Spleen (tissue), 11 donors: ENCODE data around the gene DOCK4. TPM values are rescaled to one million over a fixed set of nuclear protein-coding genes. Genes with fewer than 3 reads are reported as not detected.

Experiments used
- DNase-seq: peaks from one replicate; pipeline ENCODE4 v3.0.0-alpha.2; 2020
- H3K27ac ChIP-seq, 8 donors: fragments of 200-600 bp; sonication (generic) in 7 of 8; 1 replicate in 4 of 8; 2 replicates in 4 of 8; pipeline versions ENCODE4 v1.5.0 to v1.8.0; 2016 to 2021; ENCODE audit warnings: inconsistent platforms in 4 of 8, mild to moderate bottlenecking in 4 of 8, moderate library complexity in 1 of 8
- H3K27me3 ChIP-seq, 7 donors: fragments of 200-600 bp; sonication (generic) in 6 of 7; replicated peaks in 1 of 7; 1 replicate in 4 of 7; 2 replicates in 3 of 7; pipeline versions ENCODE4 v1.5.0 to v1.8.0; 2016 to 2021; ENCODE audit warnings: inconsistent platforms in 3 of 7, mild to moderate bottlenecking in 1 of 7
- H3K36me3 ChIP-seq, 6 donors: fragments of 200-600 bp; sonication (generic) in 5 of 6; 1 replicate in 4 of 6; 2 replicates in 2 of 6; pipeline versions ENCODE4 v1.5.0 to v1.8.0; 2016 to 2021; ENCODE audit warnings: inconsistent platforms in 2 of 6
- H3K4me1 ChIP-seq, 6 donors: fragments of 200-600 bp; sonication (generic) in 5 of 6; 1 replicate in 3 of 6; 2 replicates in 3 of 6; pipeline versions ENCODE4 v1.5.0 to v1.8.0; 2016 to 2021; ENCODE audit warnings: inconsistent platforms in 3 of 6
- H3K4me3 ChIP-seq, 8 donors: fragments of 200-600 bp; sonication (generic) in 7 of 8; 1 replicate in 4 of 8; 2 replicates in 4 of 8; pipeline versions ENCODE4 v1.5.0 to v1.8.0; 2016 to 2021; ENCODE audit warnings: inconsistent platforms in 4 of 8, mild to moderate bottlenecking in 4 of 8, moderate library complexity in 2 of 8
- H3K9me3 ChIP-seq, 8 donors: fragments of 200-600 bp; sonication (generic) in 7 of 8; 1 replicate in 4 of 8; 2 replicates in 4 of 8; pipeline versions ENCODE4 v1.5.0 to v1.8.0; 2016 to 2021; ENCODE audit warnings: inconsistent platforms in 4 of 8
- CTCF ChIP-seq, 11 experiments: fragments of 200-600 bp in 7 of 11; fragments of 450-650 bp in 4 of 11; sonication (generic) in 4 of 11; IDR thresholded peaks in 8 of 11; conservative IDR thresholded peaks in 3 of 11; 1 replicate in 7 of 11; 2 replicates in 4 of 11; pipeline versions ENCODE4 v1.4.0 to v1.8.0; 2016 to 2021; ENCODE audit warnings: antibody characterized with exemption in 11 of 11, inconsistent platforms in 4 of 11, mild to moderate bottlenecking in 1 of 11
- POLR2A ChIP-seq, 3 donors: fragments of 450-650 bp; IDR thresholded peaks; one replicate each; pipeline ENCODE4 v1.5.1; 2017; ENCODE audit warnings: antibody characterized with exemption in 3 of 3, mild to moderate bottlenecking in 1 of 3
- POLR2AphosphoS5 ChIP-seq, 3 donors: sonication (generic); formaldehyde crosslinking; IDR thresholded peaks; one replicate each; pipeline ENCODE4 v1.5.1; 2017; ENCODE audit warnings: antibody characterized with exemption in 3 of 3
- WGBS, 5 donors: extraction: QIAGEN DNeasy Blood & Tissue Kit in 3 of 5; methylation state at CpG; one replicate each; pipeline versions ENCODE4 v1.1.5 to v1.1.7; 2013 to 2018; 5-methylcytosine and 5-hydroxymethylcytosine counted together
- intact Hi-C: fragments of 100-400 bp; cut with DNase I; formaldehyde crosslinking; loops from one replicate; pipeline ENCODE4 v1.15.0; 2023; ENCODE audit warnings: low total_unique reads
- polyA plus RNA-seq, 3 donors: library from polyadenylated mRNA; stranded (reverse); fragments of 200-250 nt; gene quantifications; one replicate each; pipeline ENCODE4 v1.2.1, GENCODE V29; 2013
- total RNA-seq, 7 donors: library from RNA; depleted of rRNA in 3 of 7; stranded (reverse); fragments of >200 nt in 3 of 7; fragmentation: NEBNext Ultra II Directional in 4 of 7; extraction: Animal tissue kit (Norgen Biotek cat#: 25700) in 4 of 7; gene quantifications; one replicate each; pipeline versions ENCODE4 v1.1.0 to v1.2.1, GENCODE V29; 2016 to 2021
- donor health status: healthy with polysubstance abuse.
- donor health status: DM: no; HTN: no; CAD: no; lungs with moderate emphysema.
- donor health status: DM: no; HTN: no; CAD: no.
- donor health status: Bipolar disorder and iron deficiency.
- donor health status: healthy.
- donor health status: DM: no; HTN: no; CAD: no.
- donor health status: DM: yes; HTN: yes; CAD: no.

DOCK4 gene
- total and polyA plus RNA-seq, 10 donors: 1.4 to 26.9 (median 14.2) TPM

GRCh38 chr7:111832174-111832573 is 374.0 kb downstream of the DOCK4 start:
- Histone ChIP-seq H3K4me3 (no peak overlapping the region), H3K4me1 (no peaks in the 10 kb centered on the region), H3K36me3 (no peaks in the 10 kb centered on the region), H3K27me3 (no peaks in the 10 kb centered on the region), H3K27ac (no peak overlapping the region), H3K9me3 (peaks cover 0 to 4% (median 0%) of the 10 kb centered on the region in 8 donors)
- TF ChIP-seq POLR2AphosphoS5 (IDR thresholded peaks at IDR 0.05) (no peak), POLR2A (IDR thresholded peaks at IDR 0.05) (no peak)
- WGBS, 5 donors: 76 to 92% (median 84%) methylated on average over 5 of the region's 5 CpGs
- intact Hi-C loops: no loop called here
- no peak for DNase-seq

- DNase-seq: no peak
- H3K27me3 ChIP-seq: no peaks in the 10 kb centered on the region
- H3K9me3 ChIP-seq: no peaks in the 10 kb centered on the region
- WGBS, 5 donors: 79 to 96% (median 89%) methylated on average over 2 of the region's 2 CpGs
- H3K36me3 ChIP-seq: no peaks in the 10 kb centered on the region
- no peak overlapping the region for H3K27ac ChIP-seq
- intact Hi-C loops: no loop called here
- TF ChIP-seq CTCF (IDR thresholded peaks at IDR 0.05 in 8 of 11, conservative IDR thresholded peaks at IDR 0.05 in 3 of 11) (no peak), POLR2A (IDR thresholded peaks at IDR 0.05) (no peak), POLR2AphosphoS5 (IDR thresholded peaks at IDR 0.05) (no peak)
- no peak overlapping the region for H3K4me3 ChIP-seq
- no peaks in the 10 kb centered on the region for H3K4me1 ChIP-seq
Observed at GRCh38 chr7:111829221-111829620, 377.0 kb downstream of the DOCK4 start.

GRCh38 chr7:111827863-111828504 is 378.2 kb downstream of the DOCK4 start:
- H3K27me3 ChIP-seq: no peaks in the 10 kb centered on the region
- H3K4me1 ChIP-seq: no peaks in the 10 kb centered on the region
- H3K9me3 ChIP-seq: no peaks in the 10 kb centered on the region
- H3K27ac ChIP-seq: no peak overlapping the region
- intact Hi-C loops: no loop called here
- DNase-seq: no peak
- TF ChIP-seq CTCF (IDR thresholded peaks at IDR 0.05 in 8 of 11, conservative IDR thresholded peaks at IDR 0.05 in 3 of 11): no peak
- no peak for TF ChIP-seq POLR2AphosphoS5 (IDR thresholded peaks at IDR 0.05)
- TF ChIP-seq POLR2A (IDR thresholded peaks at IDR 0.05): no peak
- no peaks in the 10 kb centered on the region for H3K36me3 ChIP-seq
- 84 to 89% (median 87%) methylated on average over 1 of the region's 1 CpG for WGBS, 5 donors
- H3K4me3 ChIP-seq: no peak overlapping the region

GRCh38 chr7:111825046-111825445 is 381.2 kb downstream of the DOCK4 start:
- H3K27me3 ChIP-seq: no peaks in the 10 kb centered on the region
- H3K9me3 ChIP-seq: no peaks in the 10 kb centered on the region
- no peaks in the 10 kb centered on the region for H3K36me3 ChIP-seq
- H3K4me3 ChIP-seq: no peak overlapping the region
- H3K27ac ChIP-seq: no peak overlapping the region
- TF ChIP-seq CTCF (IDR thresholded peaks at IDR 0.05 in 8 of 11, conservative IDR thresholded peaks at IDR 0.05 in 3 of 11) (no peak), POLR2A (IDR thresholded peaks at IDR 0.05) (no peak), POLR2AphosphoS5 (IDR thresholded peaks at IDR 0.05) (no peak)
- no peaks in the 10 kb centered on the region for H3K4me1 ChIP-seq
- WGBS, 5 donors: 72 to 84% (median 77%) methylated on average over 2 of the region's 2 CpGs
- intact Hi-C loops: no loop called here
- no peak for DNase-seq
